IPS-18a (cell line): Measurements from ENCODE around the gene EHD1.

Source experiments
- H3K27ac ChIP-seq: one replicate; pipeline ENCODE4 v1.5.1; 2013; ENCODE audit warnings: low read length
- H3K27me3 ChIP-seq: one replicate; pipeline ENCODE4 v1.6.1; 2013; ENCODE audit warnings: mild to moderate bottlenecking, low read length; ENCODE audit not compliant: control insufficient read depth, insufficient read depth
- H3K36me3 ChIP-seq: one replicate; pipeline ENCODE4 v1.6.1; 2013; ENCODE audit warnings: low read depth, low read length; ENCODE audit not compliant: control insufficient read depth
- H3K4me1 ChIP-seq: one replicate; pipeline ENCODE4 v1.6.1; 2013; ENCODE audit warnings: low read depth, low read length; ENCODE audit not compliant: control insufficient read depth
- H3K4me3 ChIP-seq: one replicate; pipeline ENCODE4 v1.5.1; 2013; ENCODE audit warnings: low read length
- H3K9ac ChIP-seq: one replicate; pipeline ENCODE4 v1.6.1; 2013; ENCODE audit warnings: mild to moderate bottlenecking, low read length, moderate library complexity
- H3K9me3 ChIP-seq: one replicate; pipeline ENCODE4 v1.6.1; 2013; ENCODE audit warnings: low read depth, low read length; ENCODE audit not compliant: control insufficient read depth

Gene EHD1

DNA sequence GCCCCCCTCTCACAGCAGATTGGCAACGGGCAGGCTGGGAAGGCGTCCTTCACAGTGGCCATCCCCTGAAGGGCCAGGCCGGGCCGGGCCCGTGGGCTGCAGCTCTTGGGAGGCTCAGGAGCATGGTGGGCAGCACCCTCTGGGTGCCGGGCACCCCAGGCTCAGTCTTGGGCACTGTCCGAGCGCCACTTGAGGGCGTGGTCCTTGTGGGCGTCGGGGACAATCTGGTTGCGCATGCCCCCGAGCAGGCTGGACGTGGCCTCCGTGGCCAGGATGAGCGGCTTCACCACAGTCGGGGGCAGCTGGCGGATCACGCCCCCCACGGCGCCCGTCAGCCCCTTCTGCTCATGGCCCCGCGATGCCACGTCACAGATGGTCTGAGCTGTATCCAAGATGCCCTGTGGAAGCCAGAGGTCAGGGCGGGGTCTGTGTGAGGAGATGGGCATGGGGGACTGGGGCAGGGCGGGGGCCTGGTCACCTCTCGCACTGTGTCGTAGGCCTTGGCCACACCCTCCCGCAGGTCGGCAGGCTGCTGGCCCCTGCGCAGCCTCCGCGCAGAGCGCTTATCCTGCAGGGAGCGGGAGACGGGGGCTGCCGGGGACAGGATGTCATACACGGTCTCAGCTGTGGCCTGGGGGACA lies 16.5 kb upstream of the EHD1 start:
- no peaks in the 10 kb centered on the region for H3K9me3 ChIP-seq
- H3K4me1 ChIP-seq, result no peaks in the 10 kb centered on the region
- no peak overlapping the region for H3K27ac ChIP-seq
- H3K9ac ChIP-seq, result no peak overlapping the region
- no peaks in the 10 kb centered on the region for H3K27me3 ChIP-seq
- no peaks in the 10 kb centered on the region for H3K36me3 ChIP-seq
- H3K4me3 ChIP-seq, result no peak overlapping the region

DNA sequence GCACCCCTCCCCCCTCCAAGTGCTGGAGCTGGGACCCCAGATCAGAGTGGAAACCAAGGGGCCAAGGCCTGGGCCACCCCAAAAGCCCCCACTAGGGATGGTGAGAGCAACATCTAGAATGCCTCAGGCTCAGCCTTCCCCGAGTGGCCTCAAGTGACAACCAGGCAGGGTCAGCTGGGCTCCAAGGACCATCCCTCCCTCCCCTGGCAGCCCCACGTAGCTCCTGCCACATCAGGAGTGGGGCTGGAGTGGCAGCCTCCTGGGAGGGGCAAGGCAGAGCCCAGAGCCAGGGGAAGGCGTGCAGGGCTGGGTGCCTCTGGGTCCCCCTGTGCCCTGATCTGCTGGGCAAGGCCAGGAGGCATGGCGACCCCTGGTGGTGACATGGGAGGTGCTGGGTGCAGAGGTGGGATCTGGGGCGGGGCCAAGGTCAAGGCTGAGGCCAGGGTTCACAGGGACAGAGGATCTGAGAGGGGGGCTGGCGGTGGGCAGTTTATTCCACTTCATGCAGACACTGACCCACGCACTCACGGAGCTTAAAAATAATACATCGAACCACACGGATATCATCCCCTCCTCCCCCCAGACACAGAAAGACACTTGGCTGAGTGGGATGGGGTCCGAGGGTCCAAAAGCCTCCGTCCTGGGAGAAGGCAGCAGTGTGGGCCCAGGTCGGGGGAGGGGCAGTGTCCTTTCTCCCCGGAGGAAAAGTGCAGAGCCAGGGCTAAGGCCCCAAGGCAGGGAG lies 15.8 kb upstream of the EHD1 start:
- Histone ChIP-seq H3K4me3 (no peak overlapping the region), H3K9me3 (no peaks in the 10 kb centered on the region), H3K27me3 (no peaks in the 10 kb centered on the region), H3K27ac (no peak overlapping the region), H3K4me1 (no peaks in the 10 kb centered on the region), H3K9ac (no peak overlapping the region), H3K36me3 (no peaks in the 10 kb centered on the region)

DNA sequence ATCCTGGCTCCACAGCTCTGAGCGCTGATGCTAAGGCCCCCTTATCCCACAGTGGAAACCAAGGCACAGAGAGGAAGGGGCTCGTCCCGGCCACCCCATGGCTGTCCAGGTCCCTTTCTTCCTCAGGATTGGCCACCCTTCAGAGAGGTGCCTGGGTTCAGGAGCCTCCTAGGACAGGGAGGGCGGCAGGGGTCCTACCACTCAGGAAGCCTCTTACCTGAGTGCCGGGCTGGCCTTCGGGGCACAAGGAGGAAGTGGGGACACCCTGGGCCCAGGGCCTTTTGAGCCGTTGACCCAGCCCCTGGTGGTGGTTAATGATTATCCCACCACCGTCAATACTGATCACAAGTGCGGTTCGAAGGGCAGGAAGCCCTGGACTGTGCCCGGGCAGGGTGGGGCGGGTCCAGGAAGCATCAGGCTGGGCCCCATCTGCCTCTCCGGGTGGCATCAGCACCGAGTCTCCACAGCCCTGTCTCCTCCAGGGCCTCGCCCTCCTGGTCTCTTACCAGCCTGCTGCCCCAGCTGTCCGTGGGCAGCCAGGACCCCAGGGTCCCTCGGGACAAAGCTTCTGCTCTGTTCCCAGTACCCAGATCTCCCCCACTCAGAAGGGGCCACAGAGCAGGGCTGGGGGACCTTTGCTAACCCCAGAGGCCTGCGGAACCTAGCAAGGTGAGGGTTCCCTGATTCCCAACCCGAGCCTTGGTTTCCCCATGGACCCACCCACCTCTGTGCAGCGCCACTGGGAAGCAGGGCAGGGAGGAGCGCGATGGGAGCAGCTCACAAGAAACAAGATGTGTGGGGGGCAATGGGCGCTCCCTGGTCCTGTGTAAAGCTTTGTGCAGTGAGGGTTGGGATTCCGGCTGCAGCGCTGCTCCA lies 15.0 kb upstream of the EHD1 start:
- Histone ChIP-seq H3K27me3 (no peaks in the 10 kb centered on the region), H3K4me3 (no peak overlapping the region), H3K36me3 (no peaks in the 10 kb centered on the region), H3K9me3 (no peaks in the 10 kb centered on the region), H3K9ac (no peak overlapping the region), H3K27ac (no peak overlapping the region), H3K4me1 (no peaks in the 10 kb centered on the region)

DNA sequence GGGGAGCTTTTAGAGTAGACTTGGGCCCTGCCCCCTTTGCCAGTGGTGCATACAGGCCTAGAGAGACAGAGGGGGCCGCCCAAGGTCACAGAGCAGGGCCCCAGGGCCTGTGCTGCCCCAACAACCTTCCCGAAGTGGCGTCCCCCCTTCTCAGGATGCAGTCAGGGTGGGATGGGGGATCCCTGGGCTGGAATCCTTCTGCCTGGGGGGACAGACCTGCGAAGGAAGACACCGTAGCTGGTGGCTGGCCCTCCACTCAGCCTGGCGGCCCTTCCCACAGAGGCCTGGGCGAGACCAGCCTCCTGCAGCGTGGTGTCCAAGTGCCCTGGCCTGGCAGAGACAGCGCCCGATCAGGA lies 14.4 kb upstream of the EHD1 start:
- H3K9ac ChIP-seq, result no peak overlapping the region

DNA sequence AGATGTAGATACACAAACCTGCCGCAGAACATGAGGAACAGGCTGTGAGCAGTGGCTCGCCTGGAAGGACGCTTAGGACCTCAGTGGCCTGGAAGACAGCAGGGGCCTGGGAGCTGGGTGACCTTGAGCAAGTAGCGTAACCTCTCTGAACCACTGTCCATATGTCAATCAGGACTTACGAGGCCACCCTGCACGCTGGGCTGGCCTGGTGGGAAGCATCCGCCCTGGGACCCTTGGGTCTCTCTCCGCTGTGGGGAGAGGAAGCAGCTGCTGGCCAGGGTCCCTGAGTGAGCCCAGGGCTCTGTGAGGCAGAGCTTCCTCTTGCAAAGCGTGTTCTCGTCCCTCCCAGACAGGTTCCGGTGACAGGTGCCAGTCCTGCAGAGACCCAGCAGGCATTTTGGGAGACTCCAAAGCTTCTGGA lies 14.0 kb upstream of the EHD1 start:
- Histone ChIP-seq H3K9ac (no peak overlapping the region), H3K4me1 (peaks cover 7% of the 10 kb centered on the region), H3K36me3 (no peaks in the 10 kb centered on the region), H3K27ac (no peak overlapping the region), H3K4me3 (no peak overlapping the region), H3K9me3 (no peaks in the 10 kb centered on the region), H3K27me3 (no peaks in the 10 kb centered on the region)

More for the DNA sequence above, 14.4 kb upstream of the EHD1 start:
- Histone ChIP-seq H3K4me1 (peaks cover 5% of the 10 kb centered on the region), H3K27me3 (no peaks in the 10 kb centered on the region), H3K4me3 (no peak overlapping the region), H3K27ac (no peak overlapping the region), H3K9me3 (no peaks in the 10 kb centered on the region), H3K36me3 (no peaks in the 10 kb centered on the region)

DNA sequence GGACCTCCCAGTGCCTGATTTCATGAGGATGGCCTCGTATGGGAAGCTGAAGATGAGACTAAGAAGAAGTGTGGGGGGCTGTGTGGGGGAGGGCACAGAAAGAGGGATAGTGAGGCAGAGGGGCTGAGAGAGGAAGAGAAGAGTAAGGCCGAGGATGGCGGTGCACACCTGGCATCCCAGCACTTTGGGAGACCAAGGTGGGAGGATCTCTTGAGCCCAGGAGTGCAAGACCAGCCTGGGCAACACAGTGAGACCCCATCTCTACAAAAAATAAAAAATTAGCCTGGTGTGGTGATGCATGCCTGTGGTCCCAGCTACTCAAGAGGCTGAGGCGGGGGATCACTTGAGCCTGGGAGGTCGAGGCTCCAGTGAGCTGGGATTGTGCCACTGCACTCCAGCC lies 13.5 kb upstream of the EHD1 start:
- Histone ChIP-seq H3K4me1 (peaks cover 9% of the 10 kb centered on the region), H3K9ac (no peak overlapping the region), H3K27ac (no peak overlapping the region), H3K9me3 (no peaks in the 10 kb centered on the region), H3K4me3 (no peak overlapping the region), H3K27me3 (no peaks in the 10 kb centered on the region), H3K36me3 (no peaks in the 10 kb centered on the region)

DNA sequence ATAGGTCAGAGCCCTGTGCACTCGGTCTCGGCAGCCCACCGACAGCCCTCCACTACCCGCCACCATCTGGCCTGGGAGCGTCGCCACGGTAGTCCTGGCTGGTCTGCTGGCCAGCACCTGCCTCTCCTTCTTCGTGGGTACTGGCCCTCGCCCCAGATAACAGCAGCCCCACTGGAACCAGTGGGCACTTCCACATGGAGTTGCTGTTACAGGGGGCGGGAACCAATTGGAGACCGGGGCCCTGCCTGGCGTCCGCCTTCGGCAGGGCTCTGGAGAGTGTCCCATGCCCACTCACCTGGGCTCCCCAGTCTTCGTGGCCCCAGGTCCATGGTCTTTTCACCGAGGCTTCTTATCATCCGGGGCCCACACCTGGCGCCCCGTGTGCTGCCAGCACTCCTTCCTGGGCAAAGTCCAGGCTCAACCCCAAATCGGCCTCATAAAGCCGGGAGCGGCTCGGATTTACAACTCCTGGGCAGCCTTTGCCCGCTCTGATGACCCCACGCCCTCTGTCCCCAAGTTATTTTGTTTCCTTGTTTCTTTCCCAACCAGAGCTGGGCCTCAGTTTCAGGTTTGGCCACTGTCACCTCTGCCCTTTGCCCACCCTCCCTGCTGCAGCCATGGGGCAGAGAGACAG lies 12.9 kb upstream of the EHD1 start:
- Histone ChIP-seq H3K9me3 (no peaks in the 10 kb centered on the region), H3K9ac (no peak overlapping the region), H3K27ac (no peak overlapping the region), H3K4me3 (no peak overlapping the region), H3K27me3 (no peaks in the 10 kb centered on the region), H3K4me1 (peaks cover 9% of the 10 kb centered on the region), H3K36me3 (no peaks in the 10 kb centered on the region)

DNA sequence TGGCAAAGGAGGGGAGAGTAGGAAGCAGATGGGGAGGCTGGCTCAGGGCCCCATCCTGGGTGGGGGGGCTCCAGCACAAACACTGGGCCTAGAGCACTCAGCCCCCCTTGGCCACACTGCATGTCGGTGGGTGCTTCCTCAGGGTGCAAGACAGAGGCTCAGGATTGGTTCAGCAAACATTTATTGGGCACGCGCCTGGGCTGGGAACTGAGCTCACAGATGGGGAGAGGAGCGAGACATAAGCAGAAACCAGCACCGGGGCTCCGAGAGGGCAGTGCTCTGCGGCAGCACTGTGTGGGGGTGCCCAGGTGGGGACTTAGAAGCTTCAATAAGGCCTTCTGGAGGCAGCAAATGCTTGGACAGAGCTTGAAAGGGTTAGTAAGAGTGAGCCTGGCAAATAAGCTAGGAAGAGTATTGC lies 12.1 kb upstream of the EHD1 start:
- Histone ChIP-seq H3K4me1 (peaks cover 9% of the 10 kb centered on the region), H3K27me3 (no peaks in the 10 kb centered on the region), H3K27ac (no peak overlapping the region), H3K9ac (no peak overlapping the region), H3K4me3 (no peak overlapping the region), H3K36me3 (no peaks in the 10 kb centered on the region), H3K9me3 (no peaks in the 10 kb centered on the region)

DNA sequence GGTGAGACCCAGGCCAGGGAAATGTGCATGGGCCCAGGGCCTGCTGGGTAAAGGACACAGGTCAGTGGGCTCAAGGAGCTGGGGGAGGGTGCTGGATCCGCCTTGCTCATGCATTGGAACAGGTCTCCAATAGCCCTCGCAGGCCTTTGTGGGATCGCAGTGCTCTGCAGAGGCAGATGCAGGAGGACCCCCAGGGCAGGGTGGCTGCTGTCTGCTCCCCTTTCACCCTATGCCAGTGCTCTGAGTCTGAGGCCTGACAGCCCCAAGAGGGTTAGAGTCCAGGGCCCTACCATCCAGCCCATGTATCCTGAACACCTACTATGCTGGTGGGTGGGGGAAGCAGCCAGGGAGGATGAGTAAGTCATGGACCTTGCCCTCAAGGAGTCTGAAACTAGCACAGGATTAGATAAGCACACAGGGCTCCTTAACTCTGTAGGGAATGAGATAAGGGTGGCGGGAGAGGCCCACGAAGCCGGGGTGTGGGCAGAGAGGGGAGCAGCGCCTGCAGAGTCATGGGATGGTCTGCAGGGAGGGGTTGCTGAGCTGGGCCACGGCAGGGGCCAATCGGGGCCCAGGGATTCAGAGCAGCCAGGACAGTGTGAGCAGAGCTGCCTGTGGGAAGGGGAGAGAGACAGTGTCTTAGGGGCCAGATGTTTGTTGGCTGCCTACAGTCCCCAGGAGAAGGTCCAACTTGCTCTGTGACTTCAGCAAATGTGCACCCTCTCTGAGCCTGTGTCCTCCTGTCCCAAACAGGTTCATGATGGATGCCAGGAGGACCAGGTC lies 10.5 kb upstream of the EHD1 start:
- H3K4me3 ChIP-seq, result no peak overlapping the region
- peaks cover 9% of the 10 kb centered on the region for H3K4me1 ChIP-seq
- no peak overlapping the region for H3K27ac ChIP-seq
- H3K36me3 ChIP-seq, result no peaks in the 10 kb centered on the region
- no peaks in the 10 kb centered on the region for H3K9me3 ChIP-seq
- H3K27me3 ChIP-seq, result no peaks in the 10 kb centered on the region
- H3K9ac ChIP-seq, result no peak overlapping the region

DNA sequence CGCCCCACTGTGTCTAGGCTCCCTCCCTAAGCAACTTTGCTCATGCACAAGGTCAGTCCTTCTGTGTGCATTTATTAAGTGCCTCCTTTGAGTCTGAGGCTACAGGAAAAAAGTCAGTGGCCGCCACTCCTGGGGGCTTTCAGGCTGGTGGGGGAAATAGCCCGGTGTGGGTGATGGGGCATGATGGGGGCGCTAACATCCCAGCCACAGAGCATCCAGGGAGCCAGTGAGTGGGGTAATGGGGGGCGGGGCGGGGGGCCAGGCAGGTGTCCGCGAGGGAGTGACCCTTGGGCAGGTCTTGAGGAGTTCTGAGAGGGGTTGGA lies 9.9 kb upstream of the EHD1 start:
- no peaks in the 10 kb centered on the region for H3K9me3 ChIP-seq
- no peak overlapping the region for H3K27ac ChIP-seq
- no peaks in the 10 kb centered on the region for H3K36me3 ChIP-seq
- peaks cover 9% of the 10 kb centered on the region for H3K4me1 ChIP-seq
- peak overlapping the region; percentile 43 for H3K4me3 ChIP-seq
- peak overlapping the region; percentile 38 for H3K9ac ChIP-seq
- no peaks in the 10 kb centered on the region for H3K27me3 ChIP-seq
